K562 (cell line): ENCODE measurements around the gene ARL5C.

Source experiments
- EP300 ChIP-seq: IDR thresholded peaks from 2 replicates; pipeline ENCODE4 v1.6.1; 2012; ENCODE audit warnings: low read length, improper control_type of control experiment
- KLF1 ChIP-seq: fragments of 450-650 bp; IDR thresholded peaks from 2 replicates; pipeline ENCODE4 v1.6.1; 2016; ENCODE audit warnings: missing genetic modification characterization, missing compliant biosample characterization
- MTA3 ChIP-seq: fragments of 450-650 bp; formaldehyde crosslinking; IDR thresholded peaks from 2 replicates; pipeline ENCODE4 v1.6.1; 2017; ENCODE audit warnings: mild to moderate bottlenecking, borderline replicate concordance
- MYC ChIP-seq, 2 experiments: fragments of 250-450 bp in 1 of 2; sonication (Bioruptor Pico) in 1 of 2; IDR thresholded peaks; 2 replicates each; pipeline versions ENCODE4 v1.5.1 to v1.6.1; 2012 to 2021; ENCODE audit warnings: low read depth in 2 of 2, borderline replicate concordance in 1 of 2, improper control_type of control experiment in 1 of 2, low read length in 1 of 2, mild to moderate bottlenecking in 1 of 2, moderate library complexity in 1 of 2
- ZNF224 ChIP-seq: sonication (generic); formaldehyde crosslinking; IDR thresholded peaks from 2 replicates; pipeline ENCODE4 v1.8.0; 2022; ENCODE audit warnings: mild to moderate bottlenecking, missing genetic modification reagents
- TF ChIP-seq, protein P1 (sequence below): sonication (generic); formaldehyde crosslinking; IDR thresholded peaks from 2 replicates; pipeline ENCODE4 v1.8.1; 2022; ENCODE audit warnings: missing genetic modification reagents
- TF ChIP-seq, protein P2 (sequence below): fragments of 250-450 bp; sonication (Bioruptor Pico); IDR thresholded peaks from 2 replicates; pipeline ENCODE4 v1.6.1; 2021; ENCODE audit warnings: mild to moderate bottlenecking
- TF ChIP-seq, protein P3 (sequence below), 3 experiments: IDR thresholded peaks in 2 of 3; conservative IDR thresholded peaks in 1 of 3; 2 replicates each; pipeline ENCODE4 v1.5.1; 2011 to 2012; ENCODE audit warnings: low read length in 3 of 3, mild to moderate bottlenecking in 3 of 3, control low read depth in 2 of 3, improper control_type of control experiment in 1 of 3, inconsistent platforms in 1 of 3, low read depth in 1 of 3, mixed read lengths in 1 of 3, moderate library complexity in 1 of 3; ENCODE audit not compliant: insufficient read depth in 2 of 3
- TF ChIP-seq, protein P4 (sequence below): sonication (generic); formaldehyde crosslinking; IDR thresholded peaks from 2 replicates; pipeline ENCODE4 v1.8.1; 2023; ENCODE audit warnings: missing genetic modification reagents, mild to moderate bottlenecking, borderline replicate concordance
- TF ChIP-seq, protein P5 (sequence below): sonication (generic); formaldehyde crosslinking; IDR thresholded peaks from 2 replicates; pipeline ENCODE4 v1.8.0; 2022; ENCODE audit warnings: missing genetic modification reagents, mild to moderate bottlenecking, moderate library complexity, borderline replicate concordance
- TF ChIP-seq, protein P6 (sequence below), 2 experiments: fragments of 200-800 bp in 1 of 2; sonication (Bioruptor generic) in 1 of 2; sonication (generic) in 1 of 2; formaldehyde crosslinking in 1 of 2; IDR thresholded peaks in 1 of 2; conservative IDR thresholded peaks in 1 of 2; 2 replicates each; pipeline versions ENCODE4 v1.5.0 to v1.6.1; 2016 to 2020; ENCODE audit warnings: missing compliant biosample characterization in 1 of 2, missing genetic modification characterization in 1 of 2, missing genetic modification reagents in 1 of 2

DNA sequence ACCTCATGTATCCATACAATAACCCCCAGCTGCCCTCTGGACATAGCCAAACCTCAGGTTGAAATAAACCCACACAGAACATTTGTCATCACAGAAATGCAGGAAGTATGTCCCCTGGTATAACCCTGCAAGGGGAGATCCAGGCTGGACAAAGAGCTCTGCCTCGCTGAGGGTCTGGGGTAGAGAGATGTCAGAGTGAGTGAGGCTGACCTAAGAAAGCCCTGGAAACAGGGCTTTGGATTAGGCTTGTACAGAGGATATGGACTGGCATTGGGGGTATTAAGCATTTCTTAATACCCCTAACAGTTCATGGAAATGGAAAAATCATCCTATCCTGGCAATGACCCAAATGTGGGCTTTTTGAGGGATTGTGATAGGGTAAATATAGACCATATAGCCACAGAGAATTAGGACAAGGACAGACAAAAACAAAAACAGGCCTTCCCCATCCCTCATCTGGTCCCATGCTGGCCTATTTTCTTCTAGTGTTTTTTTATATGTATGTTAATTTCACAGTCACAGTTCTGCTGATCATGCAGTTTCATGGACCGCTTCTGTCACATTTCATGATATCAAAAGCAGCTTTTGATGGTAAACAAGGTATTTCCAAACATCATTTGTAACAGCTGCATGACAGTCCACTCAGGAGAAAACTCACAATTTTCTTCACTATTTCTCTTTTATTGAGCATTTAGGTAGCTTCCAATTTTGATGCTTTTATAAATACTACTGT, 40.7 kb downstream of the ARL5C start:
- TF ChIP-seq, protein P1, sequence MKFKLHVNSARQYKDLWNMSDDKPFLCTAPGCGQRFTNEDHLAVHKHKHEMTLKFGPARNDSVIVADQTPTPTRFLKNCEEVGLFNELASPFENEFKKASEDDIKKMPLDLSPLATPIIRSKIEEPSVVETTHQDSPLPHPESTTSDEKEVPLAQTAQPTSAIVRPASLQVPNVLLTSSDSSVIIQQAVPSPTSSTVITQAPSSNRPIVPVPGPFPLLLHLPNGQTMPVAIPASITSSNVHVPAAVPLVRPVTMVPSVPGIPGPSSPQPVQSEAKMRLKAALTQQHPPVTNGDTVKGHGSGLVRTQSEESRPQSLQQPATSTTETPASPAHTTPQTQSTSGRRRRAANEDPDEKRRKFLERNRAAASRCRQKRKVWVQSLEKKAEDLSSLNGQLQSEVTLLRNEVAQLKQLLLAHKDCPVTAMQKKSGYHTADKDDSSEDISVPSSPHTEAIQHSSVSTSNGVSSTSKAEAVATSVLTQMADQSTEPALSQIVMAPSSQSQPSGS (CRISPR knock-in tag) = no peak
- TF ChIP-seq ZNF224 (no peak), EP300 (no peak), MTA3 (no peak), MYC (IDR thresholded peaks at IDR 0.05; ENCODE audit: low read depth, low read length) (no peak), MYC (CRISPR knock-in tag; IDR thresholded peaks at IDR 0.05; ENCODE audit: borderline replicate concordance, low read depth) (no peak), KLF1 (no peak)
- TF ChIP-seq, protein P2, sequence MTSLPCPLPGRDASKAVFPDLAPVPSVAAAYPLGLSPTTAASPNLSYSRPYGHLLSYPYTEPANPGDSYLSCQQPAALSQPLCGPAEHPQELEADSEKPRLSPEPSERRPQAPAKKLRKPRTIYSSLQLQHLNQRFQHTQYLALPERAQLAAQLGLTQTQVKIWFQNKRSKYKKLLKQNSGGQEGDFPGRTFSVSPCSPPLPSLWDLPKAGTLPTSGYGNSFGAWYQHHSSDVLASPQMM (CRISPR knock-in tag) = no peak
- TF ChIP-seq, protein P3, sequence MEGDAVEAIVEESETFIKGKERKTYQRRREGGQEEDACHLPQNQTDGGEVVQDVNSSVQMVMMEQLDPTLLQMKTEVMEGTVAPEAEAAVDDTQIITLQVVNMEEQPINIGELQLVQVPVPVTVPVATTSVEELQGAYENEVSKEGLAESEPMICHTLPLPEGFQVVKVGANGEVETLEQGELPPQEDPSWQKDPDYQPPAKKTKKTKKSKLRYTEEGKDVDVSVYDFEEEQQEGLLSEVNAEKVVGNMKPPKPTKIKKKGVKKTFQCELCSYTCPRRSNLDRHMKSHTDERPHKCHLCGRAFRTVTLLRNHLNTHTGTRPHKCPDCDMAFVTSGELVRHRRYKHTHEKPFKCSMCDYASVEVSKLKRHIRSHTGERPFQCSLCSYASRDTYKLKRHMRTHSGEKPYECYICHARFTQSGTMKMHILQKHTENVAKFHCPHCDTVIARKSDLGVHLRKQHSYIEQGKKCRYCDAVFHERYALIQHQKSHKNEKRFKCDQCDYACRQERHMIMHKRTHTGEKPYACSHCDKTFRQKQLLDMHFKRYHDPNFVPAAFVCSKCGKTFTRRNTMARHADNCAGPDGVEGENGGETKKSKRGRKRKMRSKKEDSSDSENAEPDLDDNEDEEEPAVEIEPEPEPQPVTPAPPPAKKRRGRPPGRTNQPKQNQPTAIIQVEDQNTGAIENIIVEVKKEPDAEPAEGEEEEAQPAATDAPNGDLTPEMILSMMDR (IDR thresholded peaks at IDR 0.05 in 2 of 3, conservative IDR thresholded peaks at IDR 0.05 in 1 of 3; ENCODE audit: insufficient read depth in 2 of 3, low read depth in 1 of 3, low read length in 3 of 3) = no peak
- TF ChIP-seq, protein P4, sequence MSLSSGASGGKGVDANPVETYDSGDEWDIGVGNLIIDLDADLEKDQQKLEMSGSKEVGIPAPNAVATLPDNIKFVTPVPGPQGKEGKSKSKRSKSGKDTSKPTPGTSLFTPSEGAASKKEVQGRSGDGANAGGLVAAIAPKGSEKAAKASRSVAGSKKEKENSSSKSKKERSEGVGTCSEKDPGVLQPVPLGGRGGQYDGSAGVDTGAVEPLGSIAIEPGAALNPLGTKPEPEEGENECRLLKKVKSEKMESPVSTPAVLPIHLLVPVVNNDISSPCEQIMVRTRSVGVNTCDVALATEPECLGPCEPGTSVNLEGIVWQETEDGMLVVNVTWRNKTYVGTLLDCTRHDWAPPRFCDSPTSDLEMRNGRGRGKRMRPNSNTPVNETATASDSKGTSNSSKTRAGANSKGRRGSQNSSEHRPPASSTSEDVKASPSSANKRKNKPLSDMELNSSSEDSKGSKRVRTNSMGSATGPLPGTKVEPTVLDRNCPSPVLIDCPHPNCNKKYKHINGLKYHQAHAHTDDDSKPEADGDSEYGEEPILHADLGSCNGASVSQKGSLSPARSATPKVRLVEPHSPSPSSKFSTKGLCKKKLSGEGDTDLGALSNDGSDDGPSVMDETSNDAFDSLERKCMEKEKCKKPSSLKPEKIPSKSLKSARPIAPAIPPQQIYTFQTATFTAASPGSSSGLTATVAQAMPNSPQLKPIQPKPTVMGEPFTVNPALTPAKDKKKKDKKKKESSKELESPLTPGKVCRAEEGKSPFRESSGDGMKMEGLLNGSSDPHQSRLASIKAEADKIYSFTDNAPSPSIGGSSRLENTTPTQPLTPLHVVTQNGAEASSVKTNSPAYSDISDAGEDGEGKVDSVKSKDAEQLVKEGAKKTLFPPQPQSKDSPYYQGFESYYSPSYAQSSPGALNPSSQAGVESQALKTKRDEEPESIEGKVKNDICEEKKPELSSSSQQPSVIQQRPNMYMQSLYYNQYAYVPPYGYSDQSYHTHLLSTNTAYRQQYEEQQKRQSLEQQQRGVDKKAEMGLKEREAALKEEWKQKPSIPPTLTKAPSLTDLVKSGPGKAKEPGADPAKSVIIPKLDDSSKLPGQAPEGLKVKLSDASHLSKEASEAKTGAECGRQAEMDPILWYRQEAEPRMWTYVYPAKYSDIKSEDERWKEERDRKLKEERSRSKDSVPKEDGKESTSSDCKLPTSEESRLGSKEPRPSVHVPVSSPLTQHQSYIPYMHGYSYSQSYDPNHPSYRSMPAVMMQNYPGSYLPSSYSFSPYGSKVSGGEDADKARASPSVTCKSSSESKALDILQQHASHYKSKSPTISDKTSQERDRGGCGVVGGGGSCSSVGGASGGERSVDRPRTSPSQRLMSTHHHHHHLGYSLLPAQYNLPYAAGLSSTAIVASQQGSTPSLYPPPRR (CRISPR knock-in tag) = no peak
- TF ChIP-seq, protein P5, sequence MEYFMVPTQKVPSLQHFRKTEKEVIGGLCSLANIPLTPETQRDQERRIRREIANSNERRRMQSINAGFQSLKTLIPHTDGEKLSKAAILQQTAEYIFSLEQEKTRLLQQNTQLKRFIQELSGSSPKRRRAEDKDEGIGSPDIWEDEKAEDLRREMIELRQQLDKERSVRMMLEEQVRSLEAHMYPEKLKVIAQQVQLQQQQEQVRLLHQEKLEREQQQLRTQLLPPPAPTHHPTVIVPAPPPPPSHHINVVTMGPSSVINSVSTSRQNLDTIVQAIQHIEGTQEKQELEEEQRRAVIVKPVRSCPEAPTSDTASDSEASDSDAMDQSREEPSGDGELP (CRISPR knock-in tag) = no peak
- TF ChIP-seq, protein P6, sequence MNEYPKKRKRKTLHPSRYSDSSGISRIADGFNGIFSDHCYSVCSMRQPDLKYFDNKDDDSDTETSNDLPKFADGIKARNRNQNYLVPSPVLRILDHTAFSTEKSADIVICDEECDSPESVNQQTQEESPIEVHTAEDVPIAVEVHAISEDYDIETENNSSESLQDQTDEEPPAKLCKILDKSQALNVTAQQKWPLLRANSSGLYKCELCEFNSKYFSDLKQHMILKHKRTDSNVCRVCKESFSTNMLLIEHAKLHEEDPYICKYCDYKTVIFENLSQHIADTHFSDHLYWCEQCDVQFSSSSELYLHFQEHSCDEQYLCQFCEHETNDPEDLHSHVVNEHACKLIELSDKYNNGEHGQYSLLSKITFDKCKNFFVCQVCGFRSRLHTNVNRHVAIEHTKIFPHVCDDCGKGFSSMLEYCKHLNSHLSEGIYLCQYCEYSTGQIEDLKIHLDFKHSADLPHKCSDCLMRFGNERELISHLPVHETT (CRISPR knock-in tag; conservative IDR thresholded peaks at IDR 0.05 in 1 of 2, IDR thresholded peaks at IDR 0.05 in 1 of 2) = no peak
